Keratinocyte (primary cell): Measurements from ENCODE around the gene SMIM38.

Source experiments
- CTCF ChIP-seq, 3 experiments: IDR thresholded peaks in 1 of 3; conservative IDR thresholded peaks in 1 of 3; optimal IDR thresholded peaks in 1 of 3; 2 replicates in 2 of 3; 3 replicates in 1 of 3; pipeline versions ENCODE3 to v1.5.1; 2011; ENCODE audit warnings: low read length in 3 of 3, mild to moderate bottlenecking in 3 of 3, moderate library complexity in 2 of 3, control low read depth in 1 of 3, inconsistent platforms in 1 of 3; ENCODE audit not compliant: insufficient read depth in 2 of 3; ENCODE audit errors: extremely low read depth in 1 of 3
- EZH2 ChIP-seq: IDR thresholded peaks from one replicate; pipeline ENCODE4 v1.6.1; 2012; ENCODE audit warnings: inconsistent platforms, mild to moderate bottlenecking, low read length, moderate library complexity

DNA sequence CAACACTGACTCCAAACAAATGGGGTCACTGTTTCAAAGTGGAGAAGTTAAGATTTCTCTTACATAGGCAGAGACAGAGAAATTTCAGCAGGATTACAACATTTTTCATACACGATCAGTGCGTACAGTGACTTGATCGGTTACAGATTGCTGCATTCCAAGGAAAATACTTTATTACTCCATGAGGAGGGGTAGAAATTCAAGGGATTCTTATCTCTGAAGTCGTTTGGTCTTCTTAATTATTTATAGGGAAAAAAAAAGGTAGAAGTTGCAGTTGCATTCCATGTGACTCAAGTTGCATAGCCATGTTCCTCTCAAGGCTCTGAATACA is 10.7 kb upstream of the SMIM38 start:
- no peak for TF ChIP-seq CTCF (optimal IDR thresholded peaks at IDR 0.05 in 1 of 3, IDR thresholded peaks at IDR 0.05 in 1 of 3, conservative IDR thresholded peaks at IDR 0.05 in 1 of 3; ENCODE audit: extremely low read depth in 1 of 3, insufficient read depth in 2 of 3, low read length in 3 of 3)
- no peak for TF ChIP-seq EZH2
